Endometrial microvascular endothelial cells (primary cell): ENCODE data around the gene MAPK11. TPM values are rescaled to one million over a fixed set of nuclear protein-coding genes. Genes with fewer than 3 reads are reported as not detected.

Source experiments
- in situ Hi-C: cut with HindIII; loops from 2 replicates; pipeline ENCODE4 v1.10.0; 2017; ENCODE audit warnings: low sequenced_read_pairs, low pct_unique_long_range_greater_than_20kb; ENCODE audit errors: inconsistent ontology term
- total RNA-seq: library from RNA; depleted of rRNA; stranded (reverse); fragments of >200 nt; gene quantifications from one replicate; pipeline ENCODE4 v1.2.3, GENCODE V29; 2015; ENCODE audit errors: inconsistent ontology term

MAPK11 gene
- total RNA-seq, 1 donor from 2014 or later = 26.9 TPM

DNA sequence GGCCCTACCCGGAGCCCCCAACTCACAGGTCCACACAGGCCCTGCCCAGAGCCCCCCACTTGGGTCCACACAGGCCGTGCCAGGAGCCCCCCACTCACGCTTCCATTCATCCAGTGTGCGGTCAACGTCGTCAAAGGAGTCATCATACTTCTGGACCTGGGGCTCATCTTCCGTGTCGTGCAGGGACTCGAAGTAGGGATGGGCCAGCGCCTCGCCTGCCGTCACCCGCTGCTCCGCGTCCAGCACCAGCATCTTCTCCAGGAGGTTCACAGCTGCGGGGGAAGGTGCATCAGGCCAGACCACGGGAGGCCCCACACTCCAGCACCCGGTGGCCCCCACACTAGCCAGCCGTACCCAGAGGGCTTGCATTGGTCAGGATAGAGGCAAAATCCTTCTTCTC lies 15.1 kb downstream of the MAPK11 start:
- in situ Hi-C loops = no loop called here

DNA sequence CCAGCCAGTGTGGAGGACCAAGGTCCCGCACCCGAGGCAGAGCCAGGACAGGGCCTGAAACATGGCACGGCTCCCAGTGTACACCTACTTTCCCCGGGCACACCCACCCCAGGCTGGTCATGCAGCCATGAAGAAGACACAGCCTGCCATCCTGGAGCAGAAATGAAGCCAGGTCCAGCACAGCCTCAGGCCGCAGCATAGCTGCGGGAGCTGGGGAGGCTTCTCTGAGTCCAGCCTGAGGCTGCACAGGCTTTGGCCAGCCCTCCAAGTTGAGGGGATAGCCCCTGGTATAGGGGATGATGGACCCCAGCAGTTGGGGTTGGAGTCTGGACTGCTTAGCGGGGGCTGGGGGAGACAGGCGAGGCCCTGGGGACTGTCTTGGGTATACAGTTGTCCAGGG lies 16.2 kb downstream of the MAPK11 start:
- in situ Hi-C loops = no loop called here

DNA sequence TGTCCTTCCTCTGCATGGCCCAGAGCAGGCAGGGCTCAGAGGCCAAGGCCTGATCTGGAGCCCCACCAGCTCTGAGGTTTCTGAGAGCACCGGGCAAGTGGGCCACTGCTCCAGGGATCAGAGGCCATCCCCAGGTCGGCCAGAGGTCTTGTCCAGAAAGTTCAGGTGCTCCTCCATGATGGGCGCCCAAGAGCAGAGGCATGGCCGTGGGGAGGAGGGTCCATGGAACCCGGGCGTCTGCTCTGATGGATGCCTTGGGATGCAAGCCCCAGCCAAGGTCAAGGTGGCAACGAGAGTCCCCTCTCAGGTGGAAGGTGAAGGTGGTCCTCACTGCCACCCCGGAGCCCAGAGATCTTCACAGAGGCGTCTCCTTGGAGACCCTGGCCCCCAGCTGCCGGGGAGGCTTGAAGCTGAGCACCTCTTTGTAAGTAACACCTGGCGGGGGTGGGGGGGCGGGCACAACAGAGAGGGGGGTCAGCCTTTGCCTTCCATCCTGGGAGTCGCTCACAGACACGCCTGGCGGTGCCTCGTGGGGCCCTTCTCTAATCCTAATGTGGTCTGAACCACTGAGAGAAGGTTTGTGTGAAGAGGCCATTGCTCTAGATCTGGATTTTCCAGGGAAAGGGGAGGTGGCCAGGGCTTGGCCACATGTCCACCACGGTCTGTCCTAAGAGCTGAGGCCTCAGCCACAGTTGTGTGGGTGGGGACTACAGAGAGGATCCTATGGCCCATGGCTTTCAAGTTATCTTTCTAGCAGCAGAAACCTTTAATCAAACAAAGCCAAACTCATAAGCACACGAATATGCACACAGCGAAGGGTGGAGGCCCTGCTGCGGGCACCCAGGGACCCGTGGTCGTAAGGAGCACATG lies 16.9 kb downstream of the MAPK11 start:
- in situ Hi-C loops = no loop called here

DNA sequence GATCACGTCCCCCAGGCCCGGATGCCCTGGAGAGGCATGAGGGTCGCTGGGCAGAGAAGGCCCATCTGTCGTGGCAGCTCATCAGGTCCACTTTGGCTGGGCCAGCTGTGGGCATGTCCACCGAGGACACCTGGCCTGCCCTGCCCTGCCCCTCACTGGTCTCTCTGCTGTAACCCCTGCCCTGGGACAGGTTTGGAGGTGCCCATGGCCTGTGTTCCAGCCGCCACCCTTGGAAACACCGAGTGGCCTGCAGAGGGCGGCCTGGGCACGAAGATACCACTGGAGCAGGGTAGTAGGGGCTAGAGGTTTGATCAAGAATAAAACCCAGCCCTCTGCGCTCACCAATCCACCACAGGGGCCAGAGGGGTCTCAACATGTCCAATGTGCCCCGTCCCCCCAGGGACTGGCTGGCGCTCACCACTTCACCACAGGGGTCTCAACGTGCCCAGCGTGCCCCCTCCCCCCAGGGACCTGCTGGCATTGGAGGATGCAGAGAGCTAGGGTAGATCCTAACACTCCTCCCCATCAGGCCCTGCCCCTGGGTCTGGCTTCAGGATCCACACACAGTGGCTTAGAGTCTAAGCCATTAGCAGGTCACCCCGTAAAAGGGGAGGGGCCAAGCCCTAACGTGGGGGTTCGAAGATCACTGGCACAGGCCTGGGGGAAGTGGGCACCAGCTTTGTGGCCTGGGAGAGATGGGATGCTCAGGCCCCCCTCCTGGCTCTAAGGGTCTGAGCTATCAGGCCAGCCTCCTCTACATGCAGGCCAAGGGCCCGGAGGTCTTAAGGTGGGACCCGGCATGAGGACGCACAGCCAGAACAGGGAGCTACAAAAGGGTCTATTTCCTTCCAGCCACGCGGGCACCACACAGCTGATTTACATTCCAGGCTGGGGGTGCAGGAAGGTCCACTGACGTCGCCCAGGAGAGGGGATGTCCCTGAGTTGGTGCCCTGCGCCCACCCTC lies 17.8 kb downstream of the MAPK11 start:
- in situ Hi-C loops = no loop called here

DNA sequence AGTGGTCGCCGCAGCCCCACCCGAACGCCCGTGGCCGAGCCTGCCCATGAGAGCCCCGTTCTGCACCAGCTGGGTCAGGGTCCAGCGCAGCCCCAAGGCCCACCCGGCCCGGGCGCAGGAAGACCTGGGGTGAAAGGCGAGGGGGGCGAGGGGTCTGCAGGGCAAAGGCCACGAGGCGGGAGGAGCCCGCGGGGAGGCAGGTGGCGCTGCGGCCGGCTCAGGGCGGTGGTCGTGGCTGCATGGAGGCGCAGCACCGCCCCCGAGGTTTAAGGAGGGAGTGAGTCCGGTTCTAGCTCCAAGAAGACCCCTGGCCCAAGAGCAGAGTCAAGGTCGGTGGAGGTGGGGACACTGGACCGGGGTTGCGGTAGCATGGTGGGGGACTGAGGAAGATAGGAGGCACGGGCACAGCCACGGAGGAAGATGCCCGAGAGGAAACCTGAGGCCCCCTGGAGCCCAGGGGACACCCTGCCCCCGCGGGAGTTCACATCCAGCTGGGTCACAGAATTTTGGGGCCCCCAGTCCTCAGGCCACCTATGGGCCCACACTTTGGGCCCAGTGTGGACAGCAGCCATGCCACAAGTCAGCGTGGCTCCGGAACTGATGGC lies 18.6 kb downstream of the MAPK11 start:
- in situ Hi-C loops = no loop called here

DNA sequence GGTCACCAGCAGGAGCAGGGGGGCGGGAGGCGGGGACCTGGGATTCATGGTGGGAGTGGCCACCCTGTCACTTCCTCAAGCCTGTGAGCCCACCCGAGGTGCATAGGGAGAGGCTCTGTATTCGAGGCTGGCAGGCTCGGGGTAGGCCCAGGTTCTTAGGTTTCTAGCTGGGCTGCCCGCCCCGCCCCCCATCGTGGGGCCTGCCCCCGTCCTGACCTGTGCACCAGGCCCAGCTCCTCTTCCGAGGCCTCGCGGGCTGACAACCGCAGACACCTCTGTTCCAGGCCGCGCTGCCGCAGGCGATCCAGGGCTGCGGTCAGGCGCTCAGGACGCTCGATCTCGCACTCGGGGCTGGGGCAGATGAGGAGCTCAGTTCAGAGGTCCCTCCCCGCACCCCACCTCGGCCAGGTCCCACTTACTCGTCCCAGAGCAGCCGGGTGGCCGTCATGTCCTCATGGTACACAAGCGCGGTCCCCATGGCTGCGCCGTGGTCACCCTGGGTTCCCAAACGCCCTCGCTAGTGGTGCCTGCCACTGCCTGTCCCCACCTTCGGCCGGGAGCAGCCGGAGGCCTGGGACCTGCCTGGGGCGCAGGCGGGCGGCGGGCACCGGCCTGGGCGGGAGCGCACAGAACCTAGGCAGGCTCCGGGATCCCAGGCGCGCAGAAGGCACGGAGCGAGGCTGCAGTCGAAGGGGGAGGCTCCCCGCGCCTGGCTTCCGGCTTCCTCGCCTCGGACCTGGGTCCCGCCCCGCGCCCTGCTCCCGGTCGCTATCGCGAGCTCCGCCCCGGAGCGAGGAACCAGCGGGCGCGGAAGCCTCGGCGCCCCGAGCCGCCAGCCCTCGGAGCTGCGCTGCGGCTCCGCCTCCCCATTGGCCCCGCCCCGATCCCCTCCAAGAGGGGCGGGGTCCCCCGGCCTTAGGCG lies 19.4 kb downstream of the MAPK11 start, which contains the start of gene HDAC10:
TSS of gene HDAC10 (minus strand) at position 711 of the 922 bp plus-strand sequence. CDS start at position 478, 233 bp downstream.
- in situ Hi-C loops = no loop called here

DNA sequence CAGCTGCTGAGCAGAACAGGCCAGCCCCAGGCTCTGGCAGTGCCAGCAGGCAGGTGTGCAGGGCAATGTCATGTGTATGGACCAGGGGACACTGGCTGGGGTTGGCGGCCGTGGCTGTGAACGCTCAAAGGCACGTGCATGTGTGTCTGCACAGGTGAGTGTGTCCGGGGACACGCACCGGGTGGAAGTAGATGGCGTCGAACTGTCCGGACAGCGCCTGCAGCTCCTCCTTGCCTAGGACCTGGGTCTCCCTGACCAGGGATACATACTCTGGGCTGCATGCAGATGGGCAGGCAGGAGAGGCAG lies 20.0 kb downstream of the MAPK11 start:
- in situ Hi-C loops = no loop called here

DNA sequence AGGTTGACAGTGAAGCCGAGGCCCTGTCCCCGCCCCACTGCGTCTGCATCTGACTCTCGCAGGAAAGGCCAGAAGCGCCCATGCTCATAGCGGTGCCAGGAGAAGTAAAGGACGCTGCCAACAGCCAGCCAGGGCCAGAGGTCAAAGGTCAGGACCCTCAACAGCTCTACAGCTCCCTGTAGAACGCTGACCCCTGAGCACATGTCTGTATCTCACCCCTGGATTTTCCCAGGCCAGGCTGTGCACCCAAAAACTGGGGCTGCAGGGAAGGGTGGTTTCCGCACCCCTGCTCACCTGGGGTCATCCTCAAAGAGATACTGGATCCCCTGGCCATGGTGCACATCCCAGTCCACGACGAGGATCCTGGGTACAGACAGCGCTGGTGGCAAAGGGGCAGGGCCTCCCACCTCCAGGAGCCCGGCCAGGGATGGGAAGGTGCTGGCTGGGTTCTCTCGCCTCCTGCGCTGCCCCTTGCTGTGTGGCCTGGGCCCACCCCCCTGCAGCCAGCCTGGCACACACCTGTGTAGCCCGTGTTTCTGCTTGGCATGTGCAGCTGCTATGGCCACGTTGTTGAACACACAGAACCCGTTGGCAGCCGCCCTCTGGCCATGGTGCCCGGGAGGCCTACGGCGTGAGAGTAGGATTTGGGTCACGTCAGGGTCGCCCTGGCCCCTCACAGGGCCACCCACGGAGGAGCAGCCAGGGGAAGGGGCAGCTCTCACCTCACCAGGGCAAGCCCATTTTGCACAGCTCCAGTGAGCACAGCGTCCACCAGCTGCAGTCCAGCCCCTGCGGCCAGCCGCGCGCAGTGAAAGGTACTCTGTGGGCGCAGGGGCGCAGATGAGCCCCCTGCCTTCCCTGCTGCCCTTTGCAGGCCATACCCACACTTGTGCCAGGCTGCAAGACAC lies 20.6 kb downstream of the MAPK11 start:
- in situ Hi-C loops = no loop called here

DNA sequence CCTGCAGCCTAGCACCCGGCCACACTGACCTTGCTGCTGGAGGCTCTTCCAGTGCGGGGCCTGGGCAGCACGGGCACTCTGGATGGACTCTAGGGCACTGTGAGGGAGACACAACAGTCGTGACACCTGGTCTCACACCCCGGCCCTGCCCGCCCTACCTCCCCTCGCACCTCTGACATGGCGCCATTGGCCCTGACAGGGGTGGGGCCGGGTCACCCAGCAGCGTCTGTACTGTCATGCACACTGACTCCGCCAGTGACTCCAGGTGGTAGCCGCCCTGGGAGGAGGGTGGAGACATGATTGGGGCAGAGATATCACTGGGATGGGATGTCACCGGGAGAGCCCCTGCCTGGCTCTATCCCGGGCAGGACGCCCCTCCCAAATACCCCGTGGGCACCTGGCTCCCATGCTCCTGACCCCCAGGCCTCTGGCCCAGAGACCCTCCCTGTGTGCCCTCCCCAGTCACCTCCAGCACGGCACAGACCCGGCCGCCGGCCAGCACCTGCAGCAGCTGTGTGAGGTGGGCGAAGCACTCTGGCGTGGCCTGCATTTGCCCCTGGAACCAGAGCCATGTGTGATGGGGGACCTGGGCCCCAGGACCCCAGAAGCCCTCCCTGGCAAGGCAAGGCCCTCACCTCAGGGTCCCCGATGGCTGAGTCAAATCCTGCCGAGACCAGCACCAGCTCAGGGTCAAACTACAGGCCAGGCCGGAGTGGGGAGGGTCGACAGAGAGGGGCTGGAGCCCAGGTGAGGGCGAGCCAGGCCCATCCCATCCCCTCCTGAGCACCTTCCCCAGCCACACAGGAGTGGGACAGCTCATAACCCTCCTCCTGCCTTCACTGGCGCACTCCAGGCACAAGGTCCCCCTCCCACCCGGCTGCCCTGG lies 21.7 kb downstream of the MAPK11 start:
- in situ Hi-C loops = no loop called here

DNA sequence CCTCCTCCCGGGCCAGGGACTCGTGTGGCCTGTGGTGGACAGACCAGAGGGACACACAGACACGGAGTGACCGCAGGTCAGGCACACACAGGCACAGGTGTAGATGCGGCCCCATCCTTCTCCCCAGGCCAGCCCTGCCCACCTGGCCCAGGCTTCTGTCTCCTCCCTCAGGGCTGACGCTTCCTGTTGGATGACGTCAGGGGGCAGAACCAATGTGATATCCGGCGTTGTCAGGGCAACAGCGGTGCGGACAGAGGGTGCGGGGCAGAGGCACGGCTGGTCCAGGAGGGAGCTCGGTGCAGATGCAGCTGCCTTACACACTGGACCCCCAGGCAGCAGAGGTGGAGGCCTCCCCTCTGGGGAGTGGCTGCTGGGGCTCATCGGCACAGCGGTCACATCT lies 22.4 kb downstream of the MAPK11 start:
- in situ Hi-C loops = no loop called here

DNA sequence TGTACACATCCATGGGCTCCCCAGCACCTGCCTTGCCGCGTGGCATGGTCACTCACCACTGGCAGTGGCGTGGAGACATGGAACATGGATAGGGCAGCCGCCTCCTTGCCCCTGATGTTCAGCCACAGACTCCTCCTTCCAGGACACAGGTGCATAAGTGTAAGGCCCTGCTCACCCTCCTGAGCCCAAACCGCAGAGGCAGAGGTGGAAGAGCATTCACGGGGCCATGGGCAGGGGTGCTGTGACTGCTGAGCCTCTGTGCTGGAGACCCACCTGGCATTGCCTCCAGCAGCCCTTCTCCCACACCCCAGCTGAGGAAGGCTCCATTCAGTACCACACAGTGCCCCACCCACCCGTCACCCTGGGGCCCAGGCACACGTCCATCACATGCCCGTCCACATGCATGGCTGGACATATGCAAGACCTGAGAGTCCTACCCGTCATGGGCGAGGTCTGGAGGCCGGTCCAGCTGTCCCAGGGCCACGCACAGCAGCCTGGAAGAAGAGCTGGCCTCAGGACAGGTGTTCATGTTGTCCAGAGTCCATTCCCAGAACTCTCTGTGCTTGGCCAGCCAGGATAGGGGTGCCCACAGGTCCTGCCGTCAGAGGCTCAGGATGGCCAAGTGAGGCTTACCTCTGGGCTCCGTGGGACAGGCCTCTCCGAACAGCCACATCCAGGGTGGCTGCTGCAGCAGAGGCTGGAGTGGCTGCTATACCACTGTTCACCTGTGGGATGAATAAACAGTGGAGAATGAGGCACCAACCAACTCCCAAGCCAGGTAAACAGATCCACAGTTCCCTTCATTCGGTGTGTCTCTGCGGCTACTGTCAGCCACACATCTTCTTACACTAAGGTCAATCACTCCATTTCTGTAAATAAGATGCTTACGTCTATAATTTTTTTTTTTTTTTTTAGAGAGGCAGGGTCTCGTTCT lies 23.7 kb downstream of the MAPK11 start:
- in situ Hi-C loops = no loop called here

DNA sequence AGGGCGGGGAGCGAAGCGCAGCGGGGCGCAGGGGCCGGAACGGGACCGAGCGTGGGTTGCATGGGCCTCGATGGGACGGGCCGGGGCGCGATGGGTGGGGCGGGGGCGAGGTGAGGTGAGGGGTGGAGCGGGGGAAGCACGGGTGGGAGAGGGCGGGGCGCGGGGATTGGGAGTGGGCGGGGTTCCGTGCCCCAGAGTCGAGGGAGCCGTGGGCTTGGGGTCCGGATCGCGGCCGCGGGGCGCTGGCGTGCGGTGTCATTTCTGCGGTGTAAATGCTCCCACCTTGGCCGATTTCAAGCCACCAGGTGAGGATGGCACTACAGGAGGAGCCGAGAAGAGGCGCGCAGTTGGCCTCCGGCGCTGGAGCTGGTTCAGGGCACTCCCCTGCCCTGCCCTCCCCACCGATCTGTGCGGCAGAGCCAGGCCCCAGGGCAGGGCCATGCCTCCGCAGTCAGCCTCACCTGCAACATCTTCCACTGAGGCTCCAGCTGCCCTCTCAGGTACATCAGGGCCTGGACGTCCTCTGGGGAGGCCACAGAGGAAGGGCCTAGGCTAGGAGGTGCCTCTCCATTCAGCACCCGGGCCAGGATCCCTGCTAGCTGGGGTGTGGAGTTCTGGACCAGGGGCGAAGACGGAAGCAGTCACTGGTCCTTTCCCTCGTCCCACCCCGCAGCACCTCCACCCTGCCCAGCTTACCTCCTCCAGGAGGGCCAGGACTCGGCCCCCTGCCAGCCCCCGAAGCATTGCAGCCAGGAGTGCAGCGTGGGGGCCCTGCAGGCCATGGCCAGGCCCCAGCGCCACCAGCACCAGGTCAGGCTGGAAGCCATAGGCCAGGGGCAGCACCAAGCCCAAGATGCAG lies 24.7 kb downstream of the MAPK11 start:
- in situ Hi-C loops = no loop called here

DNA sequence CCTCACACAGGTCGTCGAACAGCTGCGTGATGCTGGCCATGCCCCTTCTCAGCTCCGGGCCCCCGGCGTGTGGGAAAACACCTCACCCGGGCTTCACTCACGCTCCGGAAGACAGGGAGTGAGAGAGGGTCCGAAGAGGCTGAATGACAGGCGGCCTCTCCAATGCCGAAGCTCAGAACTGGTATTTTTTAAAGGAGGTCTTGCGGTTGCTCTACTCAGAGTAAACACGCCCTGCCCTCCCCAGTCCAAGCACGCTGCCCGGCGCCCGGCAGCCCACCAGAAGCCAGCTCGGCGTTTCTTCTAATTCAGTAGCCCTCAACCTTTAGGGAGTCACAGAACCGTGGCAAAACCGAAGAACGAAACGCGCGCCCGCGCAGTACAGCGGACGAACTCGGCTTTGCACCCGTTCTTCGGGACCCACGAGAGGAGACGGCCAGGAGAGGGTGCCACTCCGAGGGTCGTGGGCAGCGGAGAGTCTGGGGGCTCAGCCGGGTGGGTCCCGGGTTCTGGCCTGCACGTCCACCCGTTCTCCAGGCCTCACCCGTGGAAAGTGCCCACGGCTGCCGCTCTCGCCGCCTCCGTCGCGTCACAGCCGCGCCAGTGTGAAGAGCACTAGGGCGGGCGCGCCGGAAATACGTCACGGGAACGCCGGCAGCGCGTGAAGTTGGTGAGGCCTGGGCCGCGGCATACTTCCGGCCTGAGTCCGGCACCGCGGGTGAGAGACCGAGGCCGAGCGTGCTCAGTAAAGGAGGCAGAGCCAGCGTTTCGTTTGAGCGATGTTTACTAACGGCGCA lies 25.6 kb downstream of the MAPK11 start, which contains the start of gene TUBGCP6:
TSS of gene TUBGCP6 (minus strand) at position 604 of the 794 bp plus-strand sequence. CDS start at position 40, 564 bp downstream.
- in situ Hi-C loops = no loop called here
